NCI-H1417 (cell line): ENCODE results near the gene CPLANE2.

Experiments
- DNase-seq, 3 experiments: peaks; one replicate each; lab custom pipeline; 2025; lab: John Stamatoyannopoulos, UW

Gene CPLANE2

DNA sequence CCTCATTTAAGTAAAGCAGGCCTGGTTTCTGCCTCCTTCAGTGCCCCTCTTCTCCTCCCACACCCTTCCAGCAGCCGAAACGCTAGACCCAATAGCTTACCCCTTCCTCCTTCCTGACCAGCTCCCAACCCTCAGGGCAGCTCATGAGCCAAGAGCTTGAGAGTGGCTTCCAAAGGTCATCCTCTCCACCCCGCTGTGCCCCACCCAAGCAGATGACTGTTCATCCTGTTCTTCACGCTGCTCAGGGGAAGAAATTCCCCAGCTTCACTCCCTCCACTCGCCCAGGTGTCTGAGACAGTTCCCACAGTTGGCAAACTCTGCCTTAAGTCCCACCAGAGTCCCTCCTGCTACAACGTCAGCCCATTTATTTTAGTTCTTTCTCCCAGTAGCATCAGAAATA, 48.0 kb downstream of the CPLANE2 start:
- no peak for DNase-seq

DNA sequence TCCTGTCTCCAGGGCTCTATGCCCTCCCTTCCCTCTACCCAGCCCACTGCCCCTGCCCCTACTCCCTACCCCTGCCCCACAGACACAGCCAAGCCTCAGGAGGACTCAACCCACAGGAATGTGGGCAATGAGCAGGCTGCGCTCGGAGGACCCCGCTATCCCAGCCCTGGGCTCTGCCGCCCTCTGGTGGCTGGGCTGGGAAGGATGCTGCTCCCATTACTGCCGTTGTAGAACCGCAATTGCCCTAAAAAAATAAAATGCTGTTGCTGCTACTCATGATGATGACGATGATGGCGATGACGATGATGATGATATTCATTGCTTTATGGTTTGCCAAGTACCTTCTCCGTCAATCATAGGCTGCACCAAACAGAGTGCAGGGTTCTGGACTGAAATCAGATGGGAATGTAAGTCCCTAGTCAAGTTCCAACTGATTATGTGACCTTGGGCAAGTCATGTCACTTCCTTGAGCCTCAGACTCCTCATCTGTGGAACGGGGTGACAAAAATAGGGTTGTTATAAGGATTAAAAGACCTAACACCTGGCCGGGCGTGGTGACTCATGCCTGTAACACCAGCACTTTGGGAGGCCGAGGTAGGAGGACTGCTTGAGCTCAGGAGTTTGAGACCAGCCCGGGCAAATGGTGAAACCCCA, 49.1 kb downstream of the CPLANE2 start:
- DNase-seq: peak; percentile 42 to 70 (median 57)

DNA sequence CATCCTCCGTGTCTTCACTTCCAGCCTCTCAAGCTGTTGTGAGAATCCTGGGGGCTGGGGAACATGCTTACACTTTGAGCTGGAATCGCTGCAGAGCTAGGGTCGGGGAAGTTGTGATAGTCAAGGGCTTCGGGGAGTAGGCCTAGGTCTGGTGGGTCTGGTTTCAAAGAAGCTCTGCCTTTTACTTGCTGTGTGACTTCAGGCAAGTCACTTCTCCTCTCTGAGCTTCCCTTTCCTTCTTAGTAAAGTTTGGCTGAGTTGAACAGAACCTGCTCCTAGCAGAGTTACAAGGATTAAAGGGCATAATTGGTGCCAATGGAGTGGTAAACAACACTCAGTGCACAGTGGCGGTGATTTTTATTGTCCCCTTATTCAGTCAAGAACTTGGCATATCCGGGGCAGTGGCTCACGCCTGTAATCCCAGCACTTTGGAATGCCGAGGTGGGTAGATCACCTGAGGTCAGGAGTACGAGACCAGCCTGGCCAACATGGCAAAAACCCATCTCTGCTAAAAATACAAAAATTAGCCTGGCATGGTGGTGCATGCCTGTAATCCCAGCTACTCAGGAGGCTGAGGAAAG, 50.2 kb downstream of the CPLANE2 start:
- DNase-seq: no peak

DNA sequence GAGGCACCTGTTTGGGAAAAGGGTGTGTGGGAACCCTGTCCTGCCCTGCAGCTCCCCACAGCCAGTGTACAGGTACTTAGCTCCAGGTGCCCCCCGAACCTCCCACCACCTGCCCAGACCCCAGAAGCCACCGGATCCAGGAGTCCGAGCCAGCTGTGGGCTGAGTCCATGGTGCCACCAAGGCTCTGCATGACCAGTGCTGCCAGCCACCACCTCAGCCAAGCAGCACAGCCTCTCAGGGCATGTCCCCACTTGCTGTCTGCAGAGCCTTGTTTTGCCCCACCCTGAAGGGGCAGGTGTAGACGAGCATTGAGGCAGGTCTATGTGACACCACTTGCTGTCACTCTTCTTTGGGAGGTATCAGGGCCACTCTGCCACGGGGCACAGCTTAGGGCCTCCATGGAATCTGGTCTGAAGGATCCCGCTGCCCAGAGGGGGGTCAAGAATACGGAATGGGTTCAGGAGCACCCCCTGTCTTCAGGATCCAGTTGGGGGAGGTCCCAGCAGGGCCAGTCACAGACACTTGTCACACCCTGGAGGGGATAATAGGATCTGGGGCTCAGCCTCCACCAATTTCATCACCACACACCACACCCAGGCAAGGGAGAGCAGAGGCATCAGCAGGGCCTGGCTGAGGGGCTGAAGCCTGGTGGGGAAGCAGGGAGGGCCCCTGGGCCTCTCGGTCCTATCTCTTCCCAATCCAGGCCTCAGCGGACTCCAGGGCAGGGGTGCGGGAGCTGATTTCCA, 52.3 kb downstream of the CPLANE2 start:
- DNase-seq: no peak

DNA sequence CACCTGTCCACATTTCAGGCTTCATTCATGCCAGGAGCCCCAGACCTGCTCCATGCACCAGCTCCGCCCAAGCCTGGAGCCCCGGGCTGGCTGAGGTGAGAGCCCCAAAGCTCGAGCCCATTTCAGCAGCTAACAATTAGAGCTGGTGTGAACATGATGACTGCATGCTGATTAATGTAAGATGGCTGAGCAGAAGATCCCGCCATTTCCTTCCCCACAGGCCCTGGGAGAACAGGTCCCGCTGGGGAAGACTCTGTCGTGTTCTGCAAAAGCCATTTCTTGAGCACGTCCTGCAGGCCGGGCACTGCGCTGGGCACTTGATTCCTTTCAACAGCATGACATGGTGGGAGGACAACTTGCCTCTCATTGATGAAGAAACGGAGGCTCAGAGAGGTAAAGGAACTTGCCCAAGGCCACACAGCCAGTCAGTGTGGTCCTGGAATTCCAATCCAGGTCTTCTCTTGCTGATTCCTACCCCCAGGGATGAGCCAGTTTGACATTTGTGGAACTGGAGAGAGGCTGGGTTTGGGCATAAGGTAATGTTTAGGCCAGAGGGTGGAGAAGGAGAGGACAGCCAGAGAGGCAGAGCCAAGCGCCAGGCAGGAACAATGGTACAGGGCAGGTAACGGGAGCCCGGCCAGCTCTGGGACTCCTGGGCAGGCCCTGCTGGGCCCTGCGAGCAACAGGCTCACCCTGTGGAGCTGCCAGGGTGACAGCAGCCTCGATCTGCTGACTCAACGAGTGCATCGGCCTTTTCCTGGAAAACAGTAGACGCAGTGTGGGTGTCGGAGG, 53.0 kb downstream of the CPLANE2 start:
- DNase-seq: no peak

DNA sequence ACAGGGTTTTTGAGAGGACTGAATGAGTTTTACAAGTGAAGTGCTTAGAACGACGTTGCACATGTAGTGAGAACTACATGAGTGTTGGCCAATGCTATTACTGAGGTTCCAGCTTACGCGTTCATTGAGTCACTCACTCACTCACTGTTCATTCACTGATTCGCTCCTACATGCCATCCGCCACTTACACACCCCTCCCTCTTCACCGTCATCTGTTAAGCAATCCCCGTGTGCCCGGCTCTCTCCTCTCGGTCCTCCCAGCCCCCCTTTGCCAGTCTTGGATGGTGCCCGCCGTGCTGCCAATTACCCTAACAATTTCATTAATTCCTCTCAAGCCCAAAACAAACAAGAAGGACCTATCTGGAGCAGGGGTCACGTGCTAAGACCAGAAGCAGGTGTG, 53.8 kb downstream of the CPLANE2 start:
- peak in 2 of 3 experiments; percentile 7 to 24 for DNase-seq

DNA sequence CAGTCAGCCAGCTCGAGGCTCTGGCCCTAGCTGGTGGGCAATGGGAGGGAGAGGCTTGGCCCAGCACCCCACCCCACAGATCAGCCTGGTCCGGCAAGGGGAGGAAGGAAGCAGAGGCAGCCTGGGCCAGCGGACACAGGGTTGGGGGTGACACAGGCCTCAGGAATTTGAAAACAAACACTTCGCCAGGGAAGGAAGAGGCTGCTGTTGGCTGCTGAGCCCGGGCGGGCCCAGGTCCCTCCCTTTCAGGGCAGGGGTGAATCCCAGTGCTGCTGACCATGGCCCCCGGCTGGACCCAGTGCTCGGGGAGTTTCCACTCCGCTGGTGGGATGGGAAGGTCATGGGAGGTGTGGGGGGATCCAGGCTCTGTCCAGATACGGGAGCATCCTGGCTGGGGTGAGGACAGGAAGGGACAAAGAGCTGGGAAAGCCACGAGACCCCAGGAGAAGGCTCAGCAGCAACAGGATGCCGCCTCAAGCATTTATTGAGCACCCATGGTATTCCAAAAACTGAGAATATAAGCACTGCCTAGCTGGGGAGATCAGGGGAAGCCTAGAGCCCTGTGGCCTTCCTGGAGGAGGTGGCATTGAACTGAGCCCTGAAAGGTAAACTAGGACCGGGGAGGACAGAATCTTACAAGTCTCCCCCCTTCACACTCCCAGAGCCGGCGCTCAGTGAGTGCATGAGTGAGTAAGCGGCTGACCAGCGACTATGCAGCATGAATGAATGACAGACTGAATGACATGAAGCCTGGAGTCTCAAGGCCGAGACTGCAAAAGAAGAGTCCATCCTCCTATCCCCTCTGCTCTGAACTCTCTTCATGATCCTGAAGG, 54.9 kb downstream of the CPLANE2 start:
- DNase-seq: no peak
